Loucy (cell line): ENCODE results near the gene BMP4.

Experiments
- EZH2phosphoT487 ChIP-seq: fragments of 200-600 bp; IDR thresholded peaks from 2 replicates; pipeline ENCODE4 v1.6.1; 2018; ENCODE audit warnings: antibody characterized with exemption, mild to moderate bottlenecking, moderate library complexity, borderline replicate concordance
- TF ChIP-seq, protein P1 (sequence below): fragments of 200-600 bp; sonication (generic); conservative IDR thresholded peaks from 2 replicates; pipeline ENCODE4 v1.5.1; 2014; ENCODE audit warnings: mild to moderate bottlenecking, antibody characterized with exemption, low read length

- TF ChIP-seq, protein P1, sequence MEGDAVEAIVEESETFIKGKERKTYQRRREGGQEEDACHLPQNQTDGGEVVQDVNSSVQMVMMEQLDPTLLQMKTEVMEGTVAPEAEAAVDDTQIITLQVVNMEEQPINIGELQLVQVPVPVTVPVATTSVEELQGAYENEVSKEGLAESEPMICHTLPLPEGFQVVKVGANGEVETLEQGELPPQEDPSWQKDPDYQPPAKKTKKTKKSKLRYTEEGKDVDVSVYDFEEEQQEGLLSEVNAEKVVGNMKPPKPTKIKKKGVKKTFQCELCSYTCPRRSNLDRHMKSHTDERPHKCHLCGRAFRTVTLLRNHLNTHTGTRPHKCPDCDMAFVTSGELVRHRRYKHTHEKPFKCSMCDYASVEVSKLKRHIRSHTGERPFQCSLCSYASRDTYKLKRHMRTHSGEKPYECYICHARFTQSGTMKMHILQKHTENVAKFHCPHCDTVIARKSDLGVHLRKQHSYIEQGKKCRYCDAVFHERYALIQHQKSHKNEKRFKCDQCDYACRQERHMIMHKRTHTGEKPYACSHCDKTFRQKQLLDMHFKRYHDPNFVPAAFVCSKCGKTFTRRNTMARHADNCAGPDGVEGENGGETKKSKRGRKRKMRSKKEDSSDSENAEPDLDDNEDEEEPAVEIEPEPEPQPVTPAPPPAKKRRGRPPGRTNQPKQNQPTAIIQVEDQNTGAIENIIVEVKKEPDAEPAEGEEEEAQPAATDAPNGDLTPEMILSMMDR: no peak
- no peak for TF ChIP-seq EZH2phosphoT487
Measured at GRCh38 chr14:53951627-53952303, 4.9 kb downstream of the BMP4 start.
